Measurements from ENCODE around the gene MOBP. TPM values are rescaled to one million over a fixed set of nuclear protein-coding genes. Genes with fewer than 3 reads are reported as not detected.

Gene MOBP
- total and polyA plus RNA-seq, 2 donors from 2014 or later, result 0.16 TPM; not detected in 1

DNA sequence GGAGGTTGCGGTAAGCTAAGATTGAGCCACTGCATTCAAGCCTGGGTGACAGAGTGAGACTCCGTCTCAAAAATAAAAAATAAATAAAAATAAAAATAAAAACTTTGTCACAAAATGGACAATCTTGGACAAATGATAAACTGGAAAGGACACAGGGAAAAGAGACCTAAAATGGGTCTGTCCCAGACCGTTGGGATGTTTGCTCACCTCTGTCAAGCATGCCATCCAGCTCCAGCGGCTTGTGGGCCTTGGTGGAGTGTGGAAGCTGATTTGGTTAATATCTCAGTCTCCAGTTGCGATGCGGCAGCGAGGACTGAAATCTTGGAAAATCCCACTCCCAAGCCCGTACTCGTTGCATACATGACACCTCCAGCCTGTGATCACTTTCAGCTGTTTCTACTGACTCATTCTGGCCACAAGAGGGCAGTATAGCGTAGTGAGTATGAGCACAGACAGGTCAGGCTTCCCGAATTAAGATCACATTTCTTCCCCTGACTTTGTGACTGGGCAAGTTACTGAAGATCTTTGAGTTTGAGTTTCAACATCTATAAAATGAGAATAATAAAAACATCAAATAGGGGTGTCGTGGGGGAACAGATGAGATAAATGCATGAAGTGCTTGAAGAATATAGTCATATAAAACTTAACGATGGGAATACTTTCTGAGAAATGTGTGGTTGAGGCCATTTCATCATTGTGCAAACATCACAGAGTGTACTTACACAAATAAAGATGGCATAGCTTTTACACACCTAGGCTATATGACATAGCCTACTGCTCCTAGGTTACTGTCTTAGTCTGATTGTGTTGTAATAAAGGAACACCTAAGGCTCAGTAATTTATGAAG lies 19.6 kb upstream of the MOBP start:
- H3K4me3 ChIP-seq (ENCODE audit: low read length in 3 of 3), result no peak overlapping the region
- H3K27me3 ChIP-seq (ENCODE audit: control insufficient read depth, insufficient read depth, low read length), result no peaks in the 10 kb centered on the region
- H3K9ac ChIP-seq (ENCODE audit: low read length in 3 of 3), result no peak overlapping the region
- H3K36me3 ChIP-seq (ENCODE audit: control insufficient read depth in 2 of 3, insufficient read depth in 3 of 3, low read length in 3 of 3), result no peaks in the 10 kb centered on the region
- DNase-seq, result peak in 4 of 5 donors; percentile 79 to 96 (median 89)
- H3K27ac ChIP-seq (ENCODE audit: low read depth in 2 of 2, low read length in 2 of 2), result no peak overlapping the region
- intact Hi-C loops (cut with DNase I), result no loop called here
- peak; percentile 96 for FAIRE-seq
- peak; percentile 93 for TF ChIP-seq CTCF (IDR thresholded peaks at IDR 0.05; ENCODE audit: borderline replicate concordance, extremely low read depth, insufficient read depth)
- no peaks in the 10 kb centered on the region for H3K9me3 ChIP-seq (ENCODE audit: control insufficient read depth in 2 of 3, insufficient read depth in 1 of 3, low read length in 3 of 3)
- H3K4me1 ChIP-seq (ENCODE audit: control insufficient read depth in 2 of 3, insufficient read depth in 2 of 3, low read depth in 1 of 3, low read length in 3 of 3), result peaks cover 0 to 2% (median 0%) of the 10 kb centered on the region in 3 donors

DNA sequence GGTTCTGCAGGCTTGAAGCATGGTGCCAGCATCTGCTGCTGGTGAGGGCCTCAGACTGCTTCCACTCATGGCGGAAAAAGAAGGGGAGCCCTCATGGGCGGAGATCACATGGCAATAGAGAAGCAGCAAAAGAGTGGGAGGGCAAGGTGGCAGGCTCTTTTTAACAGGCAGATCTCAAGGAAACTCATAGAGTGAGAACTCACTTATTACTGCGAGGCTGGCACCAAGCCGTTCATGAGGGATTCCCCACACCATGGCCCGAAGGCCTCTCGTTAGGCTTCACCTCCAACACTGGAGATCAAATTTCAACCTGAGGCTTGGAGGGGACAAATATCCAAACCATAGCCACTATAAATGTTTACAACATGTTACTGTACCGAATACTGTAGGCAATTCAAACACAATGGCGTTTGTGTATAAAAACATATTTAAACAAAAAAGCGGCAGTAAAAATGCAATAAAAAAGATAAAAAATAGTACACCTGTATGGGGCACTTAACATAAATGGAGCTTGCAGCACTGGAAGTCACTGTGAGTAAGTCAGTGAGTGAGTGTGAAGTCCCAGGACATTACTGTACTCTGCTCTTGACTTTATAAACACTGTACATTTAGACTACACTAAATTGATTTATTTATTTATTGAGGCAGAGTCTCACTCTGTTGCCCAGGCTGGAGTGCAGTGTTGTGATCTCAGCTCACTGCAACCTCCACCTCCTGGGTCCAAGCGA lies 18.8 kb upstream of the MOBP start:
- no peak for DNase-seq
- peaks cover 0 to 2% (median 0%) of the 10 kb centered on the region in 3 donors for H3K4me1 ChIP-seq (ENCODE audit: control insufficient read depth in 2 of 3, insufficient read depth in 2 of 3, low read depth in 1 of 3, low read length in 3 of 3)
- H3K36me3 ChIP-seq (ENCODE audit: control insufficient read depth in 2 of 3, insufficient read depth in 3 of 3, low read length in 3 of 3), result no peaks in the 10 kb centered on the region
- H3K9me3 ChIP-seq (ENCODE audit: control insufficient read depth in 2 of 3, insufficient read depth in 1 of 3, low read length in 3 of 3), result no peaks in the 10 kb centered on the region
- no peak overlapping the region for H3K27ac ChIP-seq (ENCODE audit: low read depth in 2 of 2, low read length in 2 of 2)
- H3K4me3 ChIP-seq (ENCODE audit: low read length in 3 of 3), result no peak overlapping the region
- TF ChIP-seq CTCF (IDR thresholded peaks at IDR 0.05; ENCODE audit: borderline replicate concordance, extremely low read depth, insufficient read depth), result no peak
- H3K9ac ChIP-seq (ENCODE audit: low read length in 3 of 3), result no peak overlapping the region
- no peaks in the 10 kb centered on the region for H3K27me3 ChIP-seq (ENCODE audit: control insufficient read depth, insufficient read depth, low read length)
- intact Hi-C loops (cut with DNase I), result no loop called here
- no peak for FAIRE-seq

DNA sequence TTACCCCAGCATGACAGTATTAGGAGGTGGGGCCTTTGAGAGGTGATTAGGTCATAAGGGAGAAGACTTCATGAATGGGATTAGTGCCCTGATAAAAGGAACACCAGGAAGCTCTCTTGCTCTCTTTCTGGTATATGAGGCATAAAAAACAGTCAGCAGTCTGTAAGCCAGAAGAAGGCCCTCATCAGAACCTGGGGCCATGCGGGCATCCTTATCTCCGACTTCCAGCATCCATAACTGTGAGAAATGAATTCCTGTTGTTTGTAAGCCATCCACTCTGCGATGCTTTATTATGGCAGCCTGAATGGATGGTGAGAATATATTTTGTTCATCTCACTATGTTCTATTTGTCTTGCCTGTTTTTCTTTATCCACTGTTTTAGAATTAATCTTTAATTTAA lies 17.7 kb upstream of the MOBP start:
- DNase-seq (no peak), FAIRE-seq (no peak)
- intact Hi-C loops (cut with DNase I), result no loop called here
- Histone ChIP-seq H3K4me3 (ENCODE audit: low read length in 3 of 3) (no peak overlapping the region), H3K27me3 (ENCODE audit: control insufficient read depth, insufficient read depth, low read length) (no peaks in the 10 kb centered on the region), H3K27ac (ENCODE audit: low read depth in 2 of 2, low read length in 2 of 2) (no peak overlapping the region), H3K9me3 (ENCODE audit: control insufficient read depth in 2 of 3, insufficient read depth in 1 of 3, low read length in 3 of 3) (no peaks in the 10 kb centered on the region), H3K9ac (ENCODE audit: low read length in 3 of 3) (no peak overlapping the region), H3K4me1 (ENCODE audit: control insufficient read depth in 2 of 3, insufficient read depth in 2 of 3, low read depth in 1 of 3, low read length in 3 of 3) (peaks cover 0 to 2% (median 0%) of the 10 kb centered on the region in 3 donors), H3K36me3 (ENCODE audit: control insufficient read depth in 2 of 3, insufficient read depth in 3 of 3, low read length in 3 of 3) (no peaks in the 10 kb centered on the region)
- TF ChIP-seq CTCF (IDR thresholded peaks at IDR 0.05; ENCODE audit: borderline replicate concordance, extremely low read depth, insufficient read depth), result no peak
